Neural crest cell (in vitro differentiated cells): ENCODE results near the gene ATRX. TPM values are rescaled to one million over a fixed set of nuclear protein-coding genes. Genes with fewer than 3 reads are reported as not detected.
"Not testable (repeated sequence)": the region's sequence is repeated elsewhere in the genome, so short reads cannot be mapped to it uniquely, and the experiment has no call there.

Experiments used
- DNase-seq: peaks from one replicate; pipeline ENCODE4 v3.0.0; 2021; ENCODE audit warnings: low read depth, mixed read lengths, low spot score
- H3K27ac Mint-ChIP-seq: one replicate; pipeline ENCODE4 v1.8.0; 2021; ENCODE audit warnings: mild to moderate bottlenecking, mixed read lengths; ENCODE audit not compliant: unreplicated experiment
- H3K27me3 Mint-ChIP-seq: 2 replicates; pipeline ENCODE4 v1.8.0; 2021; ENCODE audit warnings: low read depth, mild to moderate bottlenecking, mixed read lengths
- H3K36me3 Mint-ChIP-seq: 2 replicates; pipeline ENCODE4 v1.8.0; 2021; ENCODE audit warnings: low read depth, mild to moderate bottlenecking, mixed read lengths
- H3K4me1 Mint-ChIP-seq: 2 replicates; pipeline ENCODE4 v1.8.0; 2021; ENCODE audit warnings: mixed read lengths
- H3K4me3 Mint-ChIP-seq: one replicate; pipeline ENCODE4 v1.8.0; 2021; ENCODE audit warnings: mild to moderate bottlenecking, mixed read lengths
- H3K9me3 Mint-ChIP-seq: 2 replicates; pipeline ENCODE4 v1.8.0; 2021; ENCODE audit warnings: mixed read lengths
- total RNA-seq: library from RNA; stranded (reverse); gene quantifications from 2 replicates; pipeline ENCODE4 v1.2.1, GENCODE V29; 2021
- TF ChIP-seq, protein P1 (sequence below): fragments of 200-600 bp; sonication (generic); conservative IDR thresholded peaks from 2 replicates; pipeline ENCODE4 v1.5.0; 2021; ENCODE audit warnings: antibody characterized with exemption, mild to moderate bottlenecking

ATRX gene
- total RNA-seq, 1 donor from 2014 or later: 110 TPM

DNA sequence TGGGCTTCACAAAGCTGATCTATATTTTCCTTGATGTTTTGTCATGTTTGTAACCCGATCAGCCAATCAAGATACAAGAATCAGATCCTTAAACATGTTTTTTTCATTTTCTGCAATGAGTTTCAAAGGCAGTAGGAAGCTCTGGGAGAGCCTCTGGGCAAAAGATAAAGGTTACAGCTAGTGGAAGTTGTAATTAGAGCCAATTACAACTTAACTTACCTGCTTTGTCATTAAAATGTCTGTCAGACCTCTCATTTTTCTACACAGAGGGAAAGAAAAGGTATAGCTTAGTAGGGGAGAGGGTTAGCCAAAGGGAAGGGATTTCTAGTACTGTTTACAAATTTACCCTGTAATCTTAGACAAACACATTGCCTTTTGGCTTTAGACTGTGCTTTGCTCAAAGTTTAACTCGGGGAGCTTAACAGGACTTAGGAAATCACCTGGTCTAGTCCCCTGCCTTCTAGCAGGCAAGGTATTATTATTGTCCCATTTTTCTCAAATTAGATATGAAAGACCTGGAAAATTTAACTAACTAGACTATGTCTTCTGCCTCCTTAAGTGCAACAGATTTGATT lies 283.0 kb downstream of the ATRX start:
- peaks cover 9% of the 10 kb centered on the region for H3K9me3 Mint-ChIP-seq
- H3K27ac Mint-ChIP-seq: no peak overlapping the region

DNA sequence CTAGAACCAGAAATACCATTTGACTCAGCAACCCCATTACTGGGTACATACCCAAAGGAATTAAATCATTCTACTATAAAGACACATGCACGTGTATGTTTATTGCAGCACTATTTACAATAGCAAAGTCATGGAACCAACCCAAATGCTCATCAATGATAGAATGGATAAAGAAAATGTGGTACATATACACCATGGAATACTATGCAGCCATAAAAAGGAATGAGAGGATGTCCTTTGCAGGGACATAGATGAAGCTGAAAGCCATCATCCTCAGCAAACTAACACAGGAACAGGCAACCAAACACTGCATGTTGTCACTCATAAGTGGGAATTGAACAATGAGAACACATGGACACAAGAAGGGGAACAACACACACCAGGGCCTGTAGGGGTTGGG lies 285.9 kb downstream of the ATRX start:
- not testable (repeated sequence) for H3K27ac Mint-ChIP-seq, H3K36me3 Mint-ChIP-seq, H3K4me3 Mint-ChIP-seq, DNase-seq, H3K4me1 Mint-ChIP-seq
- Mint-ChIP-seq H3K9me3 (peaks cover 14% of the 10 kb centered on the region), H3K27me3 (peaks cover 23% of the 10 kb centered on the region)

More for the DNA sequence above, 283.0 kb downstream of the ATRX start:
- Mint-ChIP-seq H3K4me1 (no peaks in the 10 kb centered on the region), H3K4me3 (no peak overlapping the region), H3K36me3 (no peaks in the 10 kb centered on the region), H3K27me3 (peaks cover 11% of the 10 kb centered on the region)
- TF ChIP-seq, protein P1, sequence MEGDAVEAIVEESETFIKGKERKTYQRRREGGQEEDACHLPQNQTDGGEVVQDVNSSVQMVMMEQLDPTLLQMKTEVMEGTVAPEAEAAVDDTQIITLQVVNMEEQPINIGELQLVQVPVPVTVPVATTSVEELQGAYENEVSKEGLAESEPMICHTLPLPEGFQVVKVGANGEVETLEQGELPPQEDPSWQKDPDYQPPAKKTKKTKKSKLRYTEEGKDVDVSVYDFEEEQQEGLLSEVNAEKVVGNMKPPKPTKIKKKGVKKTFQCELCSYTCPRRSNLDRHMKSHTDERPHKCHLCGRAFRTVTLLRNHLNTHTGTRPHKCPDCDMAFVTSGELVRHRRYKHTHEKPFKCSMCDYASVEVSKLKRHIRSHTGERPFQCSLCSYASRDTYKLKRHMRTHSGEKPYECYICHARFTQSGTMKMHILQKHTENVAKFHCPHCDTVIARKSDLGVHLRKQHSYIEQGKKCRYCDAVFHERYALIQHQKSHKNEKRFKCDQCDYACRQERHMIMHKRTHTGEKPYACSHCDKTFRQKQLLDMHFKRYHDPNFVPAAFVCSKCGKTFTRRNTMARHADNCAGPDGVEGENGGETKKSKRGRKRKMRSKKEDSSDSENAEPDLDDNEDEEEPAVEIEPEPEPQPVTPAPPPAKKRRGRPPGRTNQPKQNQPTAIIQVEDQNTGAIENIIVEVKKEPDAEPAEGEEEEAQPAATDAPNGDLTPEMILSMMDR: no peak
- no peak for DNase-seq

DNA sequence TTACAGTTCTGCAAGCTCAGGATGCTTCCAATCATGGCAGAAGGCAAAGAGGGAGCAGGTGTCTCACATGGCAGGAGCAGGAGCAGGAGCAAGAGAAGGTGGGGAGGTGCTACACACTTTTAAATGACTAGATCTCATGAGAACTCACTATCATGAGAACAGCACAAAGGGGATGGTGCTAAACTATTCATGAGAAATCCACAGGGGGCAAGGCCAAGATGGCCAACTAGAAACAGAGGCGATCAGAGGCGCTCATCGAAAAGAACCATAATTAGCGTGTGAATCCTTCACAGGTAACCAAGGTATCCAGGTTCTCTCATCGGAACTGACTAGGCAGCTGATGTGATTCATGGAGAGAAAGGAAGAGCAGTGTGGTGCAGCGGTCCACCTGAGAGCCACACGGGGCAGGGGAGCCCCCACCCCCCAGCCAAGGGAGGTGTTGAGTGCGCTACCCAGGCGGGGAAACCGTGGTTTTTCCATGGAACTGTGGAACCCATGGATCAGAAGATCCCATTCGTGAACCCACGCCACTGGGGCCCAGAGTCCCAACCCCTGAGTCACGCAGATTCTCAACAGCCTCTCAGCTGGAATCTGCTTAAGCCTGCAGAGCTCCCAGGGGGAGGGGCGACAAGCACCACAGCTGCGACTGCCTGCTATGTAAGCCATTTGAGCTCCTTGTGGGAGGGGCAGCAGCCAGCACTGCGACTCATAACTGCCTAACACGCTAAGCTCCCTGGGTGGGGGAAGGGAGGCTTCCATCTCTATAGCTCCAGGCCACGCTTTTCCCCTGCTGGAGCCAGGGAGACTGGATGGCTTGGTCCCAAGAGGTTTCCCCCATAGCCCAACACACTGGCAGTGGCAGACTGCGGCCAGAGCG lies 292.1 kb downstream of the ATRX start:
- no peak for DNase-seq
- Mint-ChIP-seq H3K4me3 (peak overlapping the region; percentile 15), H3K27ac (no peak overlapping the region), H3K36me3 (peaks cover 3% of the 10 kb centered on the region), H3K27me3 (peaks cover 16% of the 10 kb centered on the region), H3K4me1 (peaks cover 5% of the 10 kb centered on the region), H3K9me3 (peaks cover 25% of the 10 kb centered on the region)
- TF ChIP-seq, protein P1: no peak

DNA sequence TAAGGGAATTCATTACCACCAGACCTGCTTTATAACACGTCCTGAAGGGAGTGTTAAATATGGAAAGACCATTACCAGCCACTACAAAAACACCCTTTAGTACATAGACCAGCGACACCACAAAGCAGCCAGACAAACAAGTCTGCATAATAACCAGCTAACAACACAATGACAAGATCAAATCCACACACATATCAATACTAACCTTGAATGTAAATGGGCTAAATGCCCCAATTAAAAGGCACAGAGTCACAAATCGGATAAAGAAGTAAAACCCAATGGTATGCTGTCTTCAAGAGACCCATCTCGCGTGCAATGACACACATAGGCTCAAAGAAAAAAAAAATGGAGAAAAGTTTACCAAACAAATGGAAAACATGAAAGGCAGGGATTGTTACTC lies 302.0 kb downstream of the ATRX start:
- Mint-ChIP-seq H3K4me3 (no peak overlapping the region), H3K9me3 (peaks cover 28% of the 10 kb centered on the region), H3K27me3 (no peaks in the 10 kb centered on the region), H3K27ac (no peak overlapping the region), H3K4me1 (no peaks in the 10 kb centered on the region), H3K36me3 (peaks cover 6% of the 10 kb centered on the region)
- DNase-seq: no peak
- TF ChIP-seq, protein P1: no peak

DNA sequence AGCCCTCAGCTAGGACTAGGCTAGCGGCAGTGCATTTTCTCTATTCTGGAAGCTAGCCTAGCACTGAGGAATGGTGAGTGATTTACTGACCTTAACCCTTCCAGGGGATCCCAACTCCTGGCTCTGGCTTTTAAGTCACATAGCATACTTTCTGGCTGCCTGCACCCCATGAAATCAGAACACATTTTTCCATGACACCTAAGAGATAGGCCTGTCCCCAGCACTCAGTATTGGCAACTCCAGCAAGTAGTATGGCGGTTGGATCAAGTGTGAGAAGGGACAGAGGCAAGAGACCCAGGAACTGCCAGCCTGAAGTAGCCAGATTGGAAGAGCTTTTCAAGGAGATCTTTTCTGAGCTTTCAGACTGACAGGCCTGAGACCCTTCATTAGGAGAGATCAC lies 330.6 kb downstream of the ATRX start:
- Mint-ChIP-seq H3K27ac (no peak overlapping the region), H3K4me3 (no peak overlapping the region), H3K27me3 (peaks cover 9% of the 10 kb centered on the region), H3K4me1 (no peaks in the 10 kb centered on the region), H3K36me3 (no peaks in the 10 kb centered on the region), H3K9me3 (no peaks in the 10 kb centered on the region)
- TF ChIP-seq, protein P1: no peak
- no peak for DNase-seq

Other genes with a start within 250 kb of the ATRX start
- 41.0 and 45.1 TPM in 2 replicates for gene MAGT1, start 109.2 kb upstream of the ATRX start, total RNA-seq
- gene COX7B, start 113.3 kb upstream of the ATRX start, total RNA-seq: 219 and 220 TPM in 2 replicates
- 9.3 and 9.7 TPM in 2 replicates for gene ATP7A, start 124.5 kb upstream of the ATRX start, total RNA-seq
- not detected in 2 replicates for gene PGAM4, start 183.4 kb upstream of the ATRX start, total RNA-seq